ENCODE measurements around the gene NPTX1. TPM values are rescaled to one million over a fixed set of nuclear protein-coding genes. Genes with fewer than 3 reads are reported as not detected.
A peak's percentile ranks its signal among the peaks of the same experiment; 100 is the strongest.

The NPTX1 gene
- total and polyA plus RNA-seq, 2 of the 13 experiments (the other 11 are each of a cell fraction or from before 2014, with no cell fraction given) = 0.01 TPM; not detected in 1

DNA sequence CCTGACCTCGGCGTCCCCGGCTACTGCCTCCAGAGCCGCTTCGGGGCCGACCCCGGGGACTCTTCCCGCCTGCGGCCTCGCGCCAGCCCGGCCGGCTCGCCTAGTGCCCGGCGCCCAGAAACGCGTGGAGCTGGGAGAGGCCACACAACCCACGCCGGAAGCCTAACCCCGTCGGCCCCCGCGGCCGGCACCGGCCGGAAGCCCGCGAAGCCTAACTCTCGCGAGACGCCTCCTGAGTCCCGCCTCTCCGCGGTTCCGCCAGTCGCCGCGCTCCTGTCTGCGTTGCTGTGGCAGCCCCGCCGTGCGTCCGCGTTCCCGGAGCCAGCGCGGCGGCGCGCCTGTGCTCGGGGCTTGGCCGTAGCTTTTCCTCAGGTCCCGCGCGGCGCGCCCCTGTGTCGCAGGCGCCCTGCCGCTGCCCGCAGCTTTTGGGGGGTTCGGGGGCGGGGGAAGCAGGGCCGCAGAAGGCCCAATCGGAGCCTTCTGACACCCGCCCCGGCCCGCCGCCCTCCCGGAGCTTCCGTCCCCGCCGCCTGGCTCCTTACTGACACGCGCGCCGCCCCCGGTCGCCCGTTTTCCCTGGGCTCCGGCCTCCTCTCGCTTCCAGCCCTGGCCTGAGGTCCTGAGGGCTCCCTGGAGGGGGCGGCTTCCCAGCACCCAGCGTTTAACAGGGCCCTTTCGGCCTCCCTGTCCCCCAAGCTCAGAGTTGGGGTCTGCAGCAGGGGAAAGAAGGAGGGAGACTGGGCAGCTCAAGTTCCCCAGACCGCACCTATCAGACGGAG lies 21.7 kb downstream of the NPTX1 start (continued):
- peak; percentile 51; the same call in 1 of the 2 replicates for TF ChIP-seq MAF1 (CRISPR knock-in tag; IDR thresholded peaks at IDR 0.05; ENCODE audit: borderline replicate concordance)
- peak; percentile 46; the same call in 1 of the 2 replicates for TF ChIP-seq HCFC1 (IDR thresholded peaks at IDR 0.05; ENCODE audit: low read depth, low read length)
- no peak; the same call in 1 of the 2 replicates for TF ChIP-seq XBP1 (CRISPR knock-in tag; IDR thresholded peaks at IDR 0.05)
- TF ChIP-seq PPARG (CRISPR knock-in tag; conservative IDR thresholded peaks at IDR 0.05) = no peak
- TF ChIP-seq, protein P1, sequence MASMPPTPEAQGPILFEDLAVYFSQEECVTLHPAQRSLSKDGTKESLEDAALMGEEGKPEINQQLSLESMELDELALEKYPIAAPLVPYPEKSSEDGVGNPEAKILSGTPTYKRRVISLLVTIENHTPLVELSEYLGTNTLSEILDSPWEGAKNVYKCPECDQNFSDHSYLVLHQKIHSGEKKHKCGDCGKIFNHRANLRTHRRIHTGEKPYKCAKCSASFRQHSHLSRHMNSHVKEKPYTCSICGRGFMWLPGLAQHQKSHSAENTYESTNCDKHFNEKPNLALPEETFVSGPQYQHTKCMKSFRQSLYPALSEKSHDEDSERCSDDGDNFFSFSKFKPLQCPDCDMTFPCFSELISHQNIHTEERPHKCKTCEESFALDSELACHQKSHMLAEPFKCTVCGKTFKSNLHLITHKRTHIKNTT (CRISPR knock-in tag; IDR thresholded peaks at IDR 0.05) = 0 out of 2 replicates have a peak, but pooled peaks have one; percentile 89
- no peak for TF ChIP-seq KAT2B (IDR thresholded peaks at IDR 0.05; ENCODE audit: borderline replicate concordance, low read depth, low read length)
- no peak for TF ChIP-seq ZNF850 (CRISPR knock-in tag; conservative IDR thresholded peaks at IDR 0.05)
- no peak; the same call in none of the 2 replicates for TF ChIP-seq ZNF350 (CRISPR knock-in tag; IDR thresholded peaks at IDR 0.05; ENCODE audit: borderline replicate concordance, low read depth)
- no peak for TF ChIP-seq MAFK (conservative IDR thresholded peaks at IDR 0.05 in 1 of 2, IDR thresholded peaks at IDR 0.05 in 1 of 2; ENCODE audit: low read length in 2 of 2)
- TF ChIP-seq, protein P2, sequence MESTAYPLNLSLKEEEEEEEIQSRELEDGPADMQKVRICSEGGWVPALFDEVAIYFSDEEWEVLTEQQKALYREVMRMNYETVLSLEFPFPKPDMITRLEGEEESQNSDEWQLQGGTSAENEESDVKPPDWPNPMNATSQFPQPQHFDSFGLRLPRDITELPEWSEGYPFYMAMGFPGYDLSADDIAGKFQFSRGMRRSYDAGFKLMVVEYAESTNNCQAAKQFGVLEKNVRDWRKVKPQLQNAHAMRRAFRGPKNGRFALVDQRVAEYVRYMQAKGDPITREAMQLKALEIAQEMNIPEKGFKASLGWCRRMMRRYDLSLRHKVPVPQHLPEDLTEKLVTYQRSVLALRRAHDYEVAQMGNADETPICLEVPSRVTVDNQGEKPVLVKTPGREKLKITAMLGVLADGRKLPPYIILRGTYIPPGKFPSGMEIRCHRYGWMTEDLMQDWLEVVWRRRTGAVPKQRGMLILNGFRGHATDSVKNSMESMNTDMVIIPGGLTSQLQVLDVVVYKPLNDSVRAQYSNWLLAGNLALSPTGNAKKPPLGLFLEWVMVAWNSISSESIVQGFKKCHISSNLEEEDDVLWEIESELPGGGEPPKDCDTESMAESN (CRISPR knock-in tag; conservative IDR thresholded peaks at IDR 0.05) = peak; percentile 89
- TF ChIP-seq RNF2 (conservative IDR thresholded peaks at IDR 0.05; ENCODE audit: low read depth) = peak; percentile 99
- TF ChIP-seq TBX3 (IDR thresholded peaks at IDR 0.05; ENCODE audit: borderline replicate concordance) = peak; percentile 4; the same call in 1 of the 2 replicates
- TF ChIP-seq, protein P3, sequence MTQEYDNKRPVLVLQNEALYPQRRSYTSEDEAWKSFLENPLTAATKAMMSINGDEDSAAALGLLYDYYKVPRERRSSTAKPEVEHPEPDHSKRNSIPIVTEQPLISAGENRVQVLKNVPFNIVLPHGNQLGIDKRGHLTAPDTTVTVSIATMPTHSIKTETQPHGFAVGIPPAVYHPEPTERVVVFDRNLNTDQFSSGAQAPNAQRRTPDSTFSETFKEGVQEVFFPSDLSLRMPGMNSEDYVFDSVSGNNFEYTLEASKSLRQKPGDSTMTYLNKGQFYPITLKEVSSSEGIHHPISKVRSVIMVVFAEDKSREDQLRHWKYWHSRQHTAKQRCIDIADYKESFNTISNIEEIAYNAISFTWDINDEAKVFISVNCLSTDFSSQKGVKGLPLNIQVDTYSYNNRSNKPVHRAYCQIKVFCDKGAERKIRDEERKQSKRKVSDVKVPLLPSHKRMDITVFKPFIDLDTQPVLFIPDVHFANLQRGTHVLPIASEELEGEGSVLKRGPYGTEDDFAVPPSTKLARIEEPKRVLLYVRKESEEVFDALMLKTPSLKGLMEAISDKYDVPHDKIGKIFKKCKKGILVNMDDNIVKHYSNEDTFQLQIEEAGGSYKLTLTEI (CRISPR knock-in tag; conservative IDR thresholded peaks at IDR 0.05) = no peak
- no peak for TF ChIP-seq ZNF775 (CRISPR knock-in tag; IDR thresholded peaks at IDR 0.05; ENCODE audit: borderline replicate concordance)
- 0 out of 2 replicates have a peak, but pooled peaks have one; percentile 46 for TF ChIP-seq ZNF260 (CRISPR knock-in tag; IDR thresholded peaks at IDR 0.05; ENCODE audit: borderline replicate concordance, low read depth)
- no peak; the same call in 1 of the 2 replicates for TF ChIP-seq BRD4 (CRISPR knock-in tag; IDR thresholded peaks at IDR 0.05)
- TF ChIP-seq KLF13 (CRISPR knock-in tag; IDR thresholded peaks at IDR 0.05) = peak; percentile 92
- TF ChIP-seq, protein P4, sequence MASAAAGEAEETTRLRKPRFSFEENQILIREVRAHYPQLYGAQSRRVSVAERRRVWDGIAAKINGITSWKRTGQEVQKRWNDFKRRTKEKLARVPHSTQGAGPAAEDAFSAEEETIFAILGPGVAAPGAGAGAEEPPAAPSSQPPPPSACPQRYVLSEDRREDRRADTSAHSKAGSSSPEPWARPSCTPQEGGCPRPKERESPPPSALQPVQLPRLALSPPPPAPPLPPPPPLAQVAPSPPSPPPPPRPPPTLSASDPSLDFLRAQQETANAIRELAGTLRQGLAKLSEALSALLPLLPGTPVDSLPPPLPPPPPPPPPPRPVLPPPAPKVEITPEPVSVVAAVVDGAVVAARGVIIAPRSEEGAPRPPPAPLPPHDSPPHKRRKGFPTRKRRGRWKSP (CRISPR knock-in tag; IDR thresholded peaks at IDR 0.05) = peak; percentile 85; the same call in 1 of the 2 replicates
- no peak for TF ChIP-seq SOX6 (IDR thresholded peaks at IDR 0.05)
- peak; percentile 34; the same call in 1 of the 2 replicates for TF ChIP-seq SOX6 (CRISPR knock-in tag; IDR thresholded peaks at IDR 0.05)
- 0 out of 2 replicates have a peak, but pooled peaks have one; percentile 91 for TF ChIP-seq ZNF577 (CRISPR knock-in tag; IDR thresholded peaks at IDR 0.05; ENCODE audit: borderline replicate concordance, low read depth)
- TF ChIP-seq CBFB (CRISPR knock-in tag; IDR thresholded peaks at IDR 0.05) = peak; percentile 73; the same call in 1 of the 2 replicates
- TF ChIP-seq, protein P5, sequence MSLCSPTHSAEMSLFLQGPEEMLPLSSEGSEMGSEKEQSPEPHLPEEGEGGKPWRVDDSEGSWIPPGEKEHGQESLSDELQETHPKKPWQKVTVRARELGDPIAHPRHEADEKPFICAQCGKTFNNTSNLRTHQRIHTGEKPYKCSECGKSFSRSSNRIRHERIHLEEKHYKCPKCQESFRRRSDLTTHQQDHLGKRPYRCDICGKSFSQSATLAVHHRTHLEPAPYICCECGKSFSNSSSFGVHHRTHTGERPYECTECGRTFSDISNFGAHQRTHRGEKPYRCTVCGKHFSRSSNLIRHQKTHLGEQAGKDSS (CRISPR knock-in tag; IDR thresholded peaks at IDR 0.05; ENCODE audit: borderline replicate concordance, low read depth) = peak; percentile 85; the same call in 1 of the 2 replicates
